Ovary (tissue), 3 donors: ENCODE measurements around the gene CEP170B.

Experiments
- CTCF ChIP-seq, 3 donors: fragments of 450-650 bp in 2 of 3; fragments of 200-600 bp in 1 of 3; IDR thresholded peaks; one replicate each; pipeline versions ENCODE4 v1.5.1 to v1.8.0; 2016 to 2022; ENCODE audit warnings: antibody characterized with exemption in 3 of 3, mild to moderate bottlenecking in 1 of 3
- POLR2A ChIP-seq: fragments of 450-650 bp; IDR thresholded peaks from one replicate; pipeline ENCODE4 v1.6.1; 2017; ENCODE audit warnings: antibody characterized with exemption, mild to moderate bottlenecking, moderate library complexity
- donor health status: DM: no; HTN: no; CAD: no.

- TF ChIP-seq CTCF (IDR thresholded peaks at IDR 0.05) (no peak), POLR2A (no peak)
These were observed 61.0 kb downstream of the CEP170B start for GRCh38 chr14:104925855-104926609.
